HCT116 (cell line): ENCODE measurements around the gene LCNL1. TPM values are rescaled to one million over a fixed set of nuclear protein-coding genes. Genes with fewer than 3 reads are reported as not detected.
A peak's percentile ranks its signal among the peaks of the same experiment; 100 is the strongest.

Experiments used
- CBX3 ChIP-seq: IDR thresholded peaks from 2 replicates; pipeline ENCODE4 v1.6.1; 2012; ENCODE audit warnings: low read depth
- MAX ChIP-seq: IDR thresholded peaks from 2 replicates; pipeline ENCODE4 v1.6.1; 2012
- POLR2AphosphoS5 ChIP-seq: IDR thresholded peaks from 2 replicates; pipeline ENCODE4 v1.6.1; 2011; ENCODE audit warnings: mild to moderate bottlenecking, low read depth, low read length, moderate library complexity
- total RNA-seq: library from RNA; stranded (reverse); gene quantifications from one replicate; pipeline ENCODE4 v1.2.1, GENCODE V29; 2021; ENCODE audit not compliant: unreplicated experiment

Gene LCNL1
- total RNA-seq, 1 experiment from 2014 or later = 0.44 TPM

- TF ChIP-seq MAX = no peak
- peak; percentile 27 for TF ChIP-seq POLR2AphosphoS5
- no peak for TF ChIP-seq CBX3
Observed at GRCh38 chr9:137034709-137035506, 52.1 kb downstream of the LCNL1 start (continued).

Other genes starting within 250 kb of the LCNL1 start
- not detected for gene LCN10, start 240.1 kb upstream of the LCNL1 start, total RNA-seq
- not detected for gene LCN6, start 234.5 kb upstream of the LCNL1 start, total RNA-seq
- gene LCN8, start 224.8 kb upstream of the LCNL1 start, total RNA-seq = not detected
- 0.76 TPM for gene LCN15, start 218.5 kb upstream of the LCNL1 start, total RNA-seq
- gene TMEM141, start 191.6 kb upstream of the LCNL1 start, total RNA-seq = 73.6 TPM
- gene CCDC183, start 186.7 kb upstream of the LCNL1 start, total RNA-seq = 2.8 TPM
- gene RABL6, start 175.0 kb upstream of the LCNL1 start, total RNA-seq = 98.6 TPM
- gene AJM1, start 140.5 kb upstream of the LCNL1 start, total RNA-seq = 7.1 TPM
- gene PHPT1, start 133.6 kb upstream of the LCNL1 start, total RNA-seq = 148 TPM
- gene MAMDC4, start 130.6 kb upstream of the LCNL1 start, total RNA-seq = 17.3 TPM
- 311 TPM for gene EDF1, start 116.7 kb upstream of the LCNL1 start, total RNA-seq
- gene TRAF2, start 96.5 kb upstream of the LCNL1 start, total RNA-seq = 28.4 TPM
- 88.0 TPM for gene FBXW5, start 38.3 kb upstream of the LCNL1 start, total RNA-seq
- 2.1 TPM for gene C8G, start 37.8 kb upstream of the LCNL1 start, total RNA-seq
- 4.2 TPM for gene LCN12, start 30.7 kb upstream of the LCNL1 start, total RNA-seq
- gene PTGDS, start 5.5 kb upstream of the LCNL1 start, total RNA-seq = 3.1 TPM
- gene PAXX, start 9.4 kb downstream of the LCNL1 start, total RNA-seq = 89.0 TPM
- gene CLIC3, start 13.6 kb downstream of the LCNL1 start, total RNA-seq = 8.4 TPM
- gene ABCA2, start 45.2 kb downstream of the LCNL1 start, total RNA-seq = 114 TPM
- gene FUT7, start 49.1 kb downstream of the LCNL1 start, total RNA-seq = not detected
- gene NPDC1, start 63.2 kb downstream of the LCNL1 start, total RNA-seq = 98.8 TPM
- 32.5 TPM for gene ENTPD2, start 71.1 kb downstream of the LCNL1 start, total RNA-seq
- 71.7 TPM for gene SAPCD2, start 87.6 kb downstream of the LCNL1 start, total RNA-seq
- 11.0 TPM for gene UAP1L1, start 94.5 kb downstream of the LCNL1 start, total RNA-seq
- 50.9 TPM for gene MAN1B1, start 104.0 kb downstream of the LCNL1 start, total RNA-seq
- 291 TPM for gene DPP7, start 131.7 kb downstream of the LCNL1 start, total RNA-seq
- 23.1 TPM for gene GRIN1, start 156.2 kb downstream of the LCNL1 start, total RNA-seq
- 2.4 TPM for gene LRRC26, start 187.1 kb downstream of the LCNL1 start, total RNA-seq
- gene TMEM210, start 189.1 kb downstream of the LCNL1 start, total RNA-seq = not detected
- gene ANAPC2, start 205.6 kb downstream of the LCNL1 start, total RNA-seq = 75.5 TPM
- gene SSNA1, start 205.7 kb downstream of the LCNL1 start, total RNA-seq = 84.7 TPM
- 24.9 TPM for gene TPRN, start 217.7 kb downstream of the LCNL1 start, total RNA-seq
- 45.0 TPM for gene TMEM203, start 222.7 kb downstream of the LCNL1 start, total RNA-seq
- gene NDOR1, start 222.7 kb downstream of the LCNL1 start, total RNA-seq = 28.4 TPM
- gene RNF208, start 239.2 kb downstream of the LCNL1 start, total RNA-seq = 26.1 TPM
- 4.3 TPM for gene CYSRT1, start 242.2 kb downstream of the LCNL1 start, total RNA-seq
- gene RNF224, start 244.5 kb downstream of the LCNL1 start, total RNA-seq = 0.30 TPM
- 0.15 TPM for gene SLC34A3, start 247.9 kb downstream of the LCNL1 start, total RNA-seq